ENCODE data around the gene INSC. TPM values are rescaled to one million over a fixed set of nuclear protein-coding genes. Genes with fewer than 3 reads are reported as not detected.
A peak's percentile ranks its signal among the peaks of the same experiment; 100 is the strongest.

INSC gene
- total RNA-seq, 1 experiment from 2014 or later: not detected

GRCh38 chr11:15104166-15104565 is 10.6 kb upstream of the INSC start:
- no TSS peak for BruUV-seq (replicated peaks)
- ChIA-PET POLR2A (ENCODE audit: unreplicated experiment) (no interaction called here), CTCF (no interaction called here)
- Histone ChIP-seq H3K4me2 (ENCODE audit: low read length) (no peak overlapping the region), H3K9ac (ENCODE audit: low read length) (no peak overlapping the region), H2AFZ (ENCODE audit: low read length) (no peak overlapping the region), H3K4me3 (ENCODE audit: low read length) (no peak overlapping the region), H3K27ac (ENCODE audit: low read length) (no peak overlapping the region), H3K4me1 (ENCODE audit: insufficient read depth, low read length) (peaks cover 23% of the 10 kb centered on the region), H4K20me1 (ENCODE audit: low read length) (no peaks in the 10 kb centered on the region), H3K9me3 (ENCODE audit: low read length) (no peaks in the 10 kb centered on the region), H3K9me2 (replicated peaks; ENCODE audit: low read length) (no peaks in the 10 kb centered on the region), H3F3A (ENCODE audit: low read length, unreplicated experiment) (no peaks in the 10 kb centered on the region), H3K36me3 (ENCODE audit: low read depth, low read length) (no peaks in the 10 kb centered on the region), H3K27me3 (ENCODE audit: low read length) (no peaks in the 10 kb centered on the region), H3K79me2 (ENCODE audit: low read length) (no peaks in the 10 kb centered on the region)
- intact Hi-C loops (cut with micrococcal nuclease): no loop called here
- TF ChIP-seq CTCF (conservative IDR thresholded peaks at IDR 0.05; ENCODE audit: low read depth, low read length): no peak
- no peak for TF ChIP-seq EZH2 (IDR thresholded peaks at IDR 0.05; ENCODE audit: low read length, unreplicated experiment)
- no peak for TF ChIP-seq EZH2phosphoT487 (IDR thresholded peaks at IDR 0.05; ENCODE audit: borderline replicate concordance, low read length)
- ATAC-seq (no peak), DNase-seq (no peak)

GRCh38 chr11:15106201-15106965 is 8.3 kb upstream of the INSC start:
- H3F3A ChIP-seq (ENCODE audit: low read length, unreplicated experiment): no peaks in the 10 kb centered on the region
- no peaks in the 10 kb centered on the region for H3K79me2 ChIP-seq (ENCODE audit: low read length)
- H3K9me2 ChIP-seq (replicated peaks; ENCODE audit: low read length): no peaks in the 10 kb centered on the region
- H2AFZ ChIP-seq (ENCODE audit: low read length): no peak overlapping the region
- H3K4me1 ChIP-seq (ENCODE audit: insufficient read depth, low read length): peaks cover 23% of the 10 kb centered on the region
- no peaks in the 10 kb centered on the region for H4K20me1 ChIP-seq (ENCODE audit: low read length)
- TF ChIP-seq EZH2phosphoT487 (IDR thresholded peaks at IDR 0.05; ENCODE audit: borderline replicate concordance, low read length) (no peak), CTCF (conservative IDR thresholded peaks at IDR 0.05; ENCODE audit: low read depth, low read length) (no peak), EZH2 (IDR thresholded peaks at IDR 0.05; ENCODE audit: low read length, unreplicated experiment) (no peak)
- ChIA-PET CTCF (no interaction called here), POLR2A (ENCODE audit: unreplicated experiment) (no interaction called here)
- H3K9ac ChIP-seq (ENCODE audit: low read length): no peak overlapping the region
- no peaks in the 10 kb centered on the region for H3K36me3 ChIP-seq (ENCODE audit: low read depth, low read length)
- no peaks in the 10 kb centered on the region for H3K27me3 ChIP-seq (ENCODE audit: low read length)
- H3K4me2 ChIP-seq (ENCODE audit: low read length): peak overlapping the region; percentile 67
- no peak overlapping the region for H3K4me3 ChIP-seq (ENCODE audit: low read length)
- intact Hi-C loops (cut with micrococcal nuclease): no loop called here
- BruUV-seq (replicated peaks): no TSS peak
- no peaks in the 10 kb centered on the region for H3K9me3 ChIP-seq (ENCODE audit: low read length)
- peak; percentile 56; the same call in 1 of the 2 replicates for ATAC-seq
- peak; percentile 60 for DNase-seq
- H3K27ac ChIP-seq (ENCODE audit: low read length): peak overlapping the region; percentile 64

GRCh38 chr11:15107730-15108515 is 6.8 kb upstream of the INSC start:
- peak; percentile 16 for DNase-seq
- TF ChIP-seq CTCF (conservative IDR thresholded peaks at IDR 0.05; ENCODE audit: low read depth, low read length) (no peak), EZH2 (IDR thresholded peaks at IDR 0.05; ENCODE audit: low read length, unreplicated experiment) (no peak), EZH2phosphoT487 (IDR thresholded peaks at IDR 0.05; ENCODE audit: borderline replicate concordance, low read length) (no peak)
- Histone ChIP-seq H3K4me1 (ENCODE audit: insufficient read depth, low read length) (peaks cover 23% of the 10 kb centered on the region), H3K9ac (ENCODE audit: low read length) (no peak overlapping the region), H3K4me2 (ENCODE audit: low read length) (no peak overlapping the region), H3K79me2 (ENCODE audit: low read length) (no peaks in the 10 kb centered on the region), H3K9me2 (replicated peaks; ENCODE audit: low read length) (no peaks in the 10 kb centered on the region), H4K20me1 (ENCODE audit: low read length) (no peaks in the 10 kb centered on the region), H3K4me3 (ENCODE audit: low read length) (no peak overlapping the region), H3F3A (ENCODE audit: low read length, unreplicated experiment) (no peaks in the 10 kb centered on the region), H3K27ac (ENCODE audit: low read length) (no peak overlapping the region), H3K36me3 (ENCODE audit: low read depth, low read length) (no peaks in the 10 kb centered on the region), H3K27me3 (ENCODE audit: low read length) (no peaks in the 10 kb centered on the region), H2AFZ (ENCODE audit: low read length) (no peak overlapping the region), H3K9me3 (ENCODE audit: low read length) (no peaks in the 10 kb centered on the region)
- intact Hi-C loops (cut with micrococcal nuclease): no loop called here
- CTCF ChIA-PET: no interaction called here
- no TSS peak for BruUV-seq (replicated peaks)
- POLR2A ChIA-PET (ENCODE audit: unreplicated experiment): no interaction called here
- ATAC-seq: no peak
